ENCODE data around the gene JAKMIP3.

The JAKMIP3 gene

DNA sequence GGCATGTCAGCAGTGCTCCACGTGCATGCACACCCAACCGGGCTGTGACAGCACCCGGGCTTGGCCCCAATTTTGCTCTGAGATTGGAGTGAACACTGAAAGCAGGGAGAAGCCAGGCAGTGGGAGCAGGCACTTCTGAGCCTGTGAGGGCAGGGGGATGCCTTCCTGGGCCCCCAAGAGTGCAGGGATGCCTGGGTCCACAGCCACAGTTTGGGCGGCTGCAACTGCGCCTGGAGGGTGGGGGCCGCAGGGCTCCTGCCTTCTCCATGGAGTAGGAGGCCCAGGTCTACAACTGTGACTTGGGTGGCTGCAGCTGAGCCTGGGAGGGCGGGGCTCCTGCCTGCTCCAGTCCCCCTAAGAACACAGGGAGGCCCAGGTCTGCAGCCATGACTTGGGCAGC is 46.4 kb upstream of the JAKMIP3 start:
- Histone ChIP-seq H3K27ac (ENCODE audit: low read depth, low read length) (no peak overlapping the region), H3K4me3 (ENCODE audit: low read length) (no peak overlapping the region), H3F3A (ENCODE audit: control insufficient read depth, insufficient read depth) (no peaks in the 10 kb centered on the region), H3K4me2 (ENCODE audit: low read length) (no peak overlapping the region), H3K4me1 (ENCODE audit: control insufficient read depth, low read length) (no peaks in the 10 kb centered on the region), H3K9me2 (replicated peaks; ENCODE audit: control insufficient read depth, low read length) (no peaks in the 10 kb centered on the region), H3K79me2 (ENCODE audit: control insufficient read depth, low read length) (no peaks in the 10 kb centered on the region), H3K27me3 (ENCODE audit: control insufficient read depth, low read length) (no peaks in the 10 kb centered on the region), H3K9me3 (ENCODE audit: control insufficient read depth, insufficient read depth, low read length) (no peaks in the 10 kb centered on the region), H3K36me3 (ENCODE audit: control insufficient read depth, low read length) (no peaks in the 10 kb centered on the region), H4K20me1 (ENCODE audit: control insufficient read depth, insufficient read depth, low read depth, low read length) (no peaks in the 10 kb centered on the region)
- no peak for TF ChIP-seq EZH2phosphoT487 (IDR thresholded peaks at IDR 0.05; ENCODE audit: borderline replicate concordance, low read length)

DNA sequence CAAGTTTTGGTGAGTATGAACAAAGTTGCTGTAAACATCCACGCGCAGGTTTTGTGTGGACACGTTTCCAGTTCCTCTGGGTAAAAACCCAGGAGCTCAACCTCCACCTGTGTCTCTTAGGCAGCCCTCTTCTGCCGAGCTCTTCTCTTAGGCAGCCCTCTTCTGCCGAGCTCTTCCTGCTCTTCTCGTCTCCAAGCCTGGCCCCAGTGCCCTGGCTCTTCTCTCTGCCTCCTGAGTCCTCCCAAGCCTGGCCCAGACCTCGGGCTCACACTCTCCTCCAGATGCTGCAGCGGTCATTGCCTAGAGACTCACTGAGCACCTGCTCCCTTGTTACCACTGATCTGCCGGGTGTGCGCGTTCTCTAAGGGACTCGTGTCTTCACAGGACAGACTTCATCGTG is 45.3 kb upstream of the JAKMIP3 start:
- Histone ChIP-seq H3K4me2 (ENCODE audit: low read length) (no peak overlapping the region), H3K27me3 (ENCODE audit: control insufficient read depth, low read length) (no peaks in the 10 kb centered on the region), H3K79me2 (ENCODE audit: control insufficient read depth, low read length) (no peaks in the 10 kb centered on the region), H3K9me3 (ENCODE audit: control insufficient read depth, insufficient read depth, low read length) (no peaks in the 10 kb centered on the region), H3K27ac (ENCODE audit: low read depth, low read length) (no peak overlapping the region), H3F3A (ENCODE audit: control insufficient read depth, insufficient read depth) (no peaks in the 10 kb centered on the region), H3K36me3 (ENCODE audit: control insufficient read depth, low read length) (no peaks in the 10 kb centered on the region), H3K4me3 (ENCODE audit: low read length) (no peak overlapping the region), H4K20me1 (ENCODE audit: control insufficient read depth, insufficient read depth, low read depth, low read length) (no peaks in the 10 kb centered on the region), H3K4me1 (ENCODE audit: control insufficient read depth, low read length) (no peaks in the 10 kb centered on the region), H3K9me2 (replicated peaks; ENCODE audit: control insufficient read depth, low read length) (no peaks in the 10 kb centered on the region)
- TF ChIP-seq EZH2phosphoT487 (IDR thresholded peaks at IDR 0.05; ENCODE audit: borderline replicate concordance, low read length) = no peak
- TF ChIP-seq, protein P1, sequence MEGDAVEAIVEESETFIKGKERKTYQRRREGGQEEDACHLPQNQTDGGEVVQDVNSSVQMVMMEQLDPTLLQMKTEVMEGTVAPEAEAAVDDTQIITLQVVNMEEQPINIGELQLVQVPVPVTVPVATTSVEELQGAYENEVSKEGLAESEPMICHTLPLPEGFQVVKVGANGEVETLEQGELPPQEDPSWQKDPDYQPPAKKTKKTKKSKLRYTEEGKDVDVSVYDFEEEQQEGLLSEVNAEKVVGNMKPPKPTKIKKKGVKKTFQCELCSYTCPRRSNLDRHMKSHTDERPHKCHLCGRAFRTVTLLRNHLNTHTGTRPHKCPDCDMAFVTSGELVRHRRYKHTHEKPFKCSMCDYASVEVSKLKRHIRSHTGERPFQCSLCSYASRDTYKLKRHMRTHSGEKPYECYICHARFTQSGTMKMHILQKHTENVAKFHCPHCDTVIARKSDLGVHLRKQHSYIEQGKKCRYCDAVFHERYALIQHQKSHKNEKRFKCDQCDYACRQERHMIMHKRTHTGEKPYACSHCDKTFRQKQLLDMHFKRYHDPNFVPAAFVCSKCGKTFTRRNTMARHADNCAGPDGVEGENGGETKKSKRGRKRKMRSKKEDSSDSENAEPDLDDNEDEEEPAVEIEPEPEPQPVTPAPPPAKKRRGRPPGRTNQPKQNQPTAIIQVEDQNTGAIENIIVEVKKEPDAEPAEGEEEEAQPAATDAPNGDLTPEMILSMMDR (IDR thresholded peaks at IDR 0.05; ENCODE audit: low read depth, low read length, poor library complexity, severe bottlenecking) = no peak

DNA sequence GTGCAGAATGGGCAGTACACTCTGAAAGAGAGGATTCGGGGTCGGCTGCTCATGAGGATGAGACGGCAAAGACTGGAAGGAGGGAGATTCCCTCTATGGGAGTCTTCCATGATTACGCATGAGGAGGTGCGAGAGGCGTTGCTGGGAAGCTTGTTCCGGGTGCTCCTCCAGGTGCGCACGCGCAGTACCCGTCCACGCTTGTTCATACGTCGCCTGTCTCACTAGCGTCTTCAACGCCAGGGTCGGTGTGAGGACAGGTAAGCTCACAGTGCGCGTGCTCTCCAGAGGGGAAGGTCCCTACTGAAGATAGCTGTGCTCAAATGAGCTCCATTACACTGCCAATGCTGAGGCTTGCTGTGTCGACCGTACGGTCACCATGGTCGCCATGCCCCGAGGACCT is 44.7 kb upstream of the JAKMIP3 start:
- Histone ChIP-seq H3K9me3 (ENCODE audit: control insufficient read depth, insufficient read depth, low read length) (no peaks in the 10 kb centered on the region), H3K4me2 (ENCODE audit: low read length) (no peak overlapping the region), H3K79me2 (ENCODE audit: control insufficient read depth, low read length) (no peaks in the 10 kb centered on the region), H3F3A (ENCODE audit: control insufficient read depth, insufficient read depth) (no peaks in the 10 kb centered on the region), H3K27me3 (ENCODE audit: control insufficient read depth, low read length) (no peaks in the 10 kb centered on the region), H3K9me2 (replicated peaks; ENCODE audit: control insufficient read depth, low read length) (no peaks in the 10 kb centered on the region), H3K27ac (ENCODE audit: low read depth, low read length) (no peak overlapping the region), H3K4me1 (ENCODE audit: control insufficient read depth, low read length) (no peaks in the 10 kb centered on the region), H4K20me1 (ENCODE audit: control insufficient read depth, insufficient read depth, low read depth, low read length) (no peaks in the 10 kb centered on the region), H3K4me3 (ENCODE audit: low read length) (no peak overlapping the region), H3K36me3 (ENCODE audit: control insufficient read depth, low read length) (no peaks in the 10 kb centered on the region)
- TF ChIP-seq, protein P1 (IDR thresholded peaks at IDR 0.05; ENCODE audit: low read depth, low read length, poor library complexity, severe bottlenecking) = no peak
- TF ChIP-seq EZH2phosphoT487 (IDR thresholded peaks at IDR 0.05; ENCODE audit: borderline replicate concordance, low read length) = no peak

DNA sequence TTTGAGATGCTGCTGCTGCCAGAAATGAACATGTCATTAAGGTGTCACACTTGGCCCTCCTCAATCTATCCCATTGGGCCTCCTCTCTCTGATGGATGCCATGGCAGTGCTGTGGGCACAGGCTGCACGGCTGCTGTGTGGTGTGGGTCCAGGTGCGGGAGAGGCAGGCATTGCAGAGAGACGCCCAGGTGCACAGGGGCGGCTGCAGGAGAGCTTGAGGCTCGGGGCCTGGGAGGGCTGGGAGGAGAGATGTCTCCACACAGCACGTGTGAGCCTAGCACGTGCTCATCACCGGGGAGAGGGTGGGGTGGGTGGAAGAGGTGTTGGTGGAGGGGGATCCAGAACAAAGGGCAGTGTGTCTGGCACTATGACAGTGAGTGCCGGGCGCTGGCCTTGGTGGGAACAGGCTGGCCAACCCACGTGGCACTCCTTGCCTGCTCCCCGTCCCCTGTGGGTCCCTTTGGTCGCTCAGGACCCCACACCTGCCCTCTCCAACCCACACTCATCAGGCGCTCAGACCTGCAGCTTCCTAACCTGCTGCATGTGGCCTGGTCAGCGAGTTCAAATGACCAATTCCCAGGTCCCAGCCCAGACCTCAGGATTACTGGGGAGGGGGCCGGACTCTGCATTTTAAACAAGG is 44.1 kb upstream of the JAKMIP3 start:
- Histone ChIP-seq H3K4me2 (ENCODE audit: low read length) (no peak overlapping the region), H3K4me3 (ENCODE audit: low read length) (no peak overlapping the region), H3K4me1 (ENCODE audit: control insufficient read depth, low read length) (no peaks in the 10 kb centered on the region), H3K27me3 (ENCODE audit: control insufficient read depth, low read length) (no peaks in the 10 kb centered on the region), H4K20me1 (ENCODE audit: control insufficient read depth, insufficient read depth, low read depth, low read length) (no peaks in the 10 kb centered on the region), H3K36me3 (ENCODE audit: control insufficient read depth, low read length) (no peaks in the 10 kb centered on the region), H3K27ac (ENCODE audit: low read depth, low read length) (no peak overlapping the region), H3K9me3 (ENCODE audit: control insufficient read depth, insufficient read depth, low read length) (no peaks in the 10 kb centered on the region), H3F3A (ENCODE audit: control insufficient read depth, insufficient read depth) (no peaks in the 10 kb centered on the region), H3K79me2 (ENCODE audit: control insufficient read depth, low read length) (no peaks in the 10 kb centered on the region), H3K9me2 (replicated peaks; ENCODE audit: control insufficient read depth, low read length) (no peaks in the 10 kb centered on the region)
- TF ChIP-seq EZH2phosphoT487 (IDR thresholded peaks at IDR 0.05; ENCODE audit: borderline replicate concordance, low read length) = no peak
- TF ChIP-seq, protein P1 (IDR thresholded peaks at IDR 0.05; ENCODE audit: low read depth, low read length, poor library complexity, severe bottlenecking) = no peak

Data from DOHH2 (cell line).